HTR-8/SVneo (cell line): Measurements from ENCODE around the gene CENPX.

Experiments
- DNase-seq: peaks from one replicate; pipeline ENCODE4 v3.0.0; 2011; ENCODE audit warnings: low spot score, mixed read lengths; ENCODE audit not compliant: insufficient read length
- FAIRE-seq: peaks from 2 replicates; lab custom pipeline; 2011; peaks lifted over from hg19 to GRCh38; lab: Jason Lieb, UNC

CENPX gene

GRCh38 chr17:82001571-82002056 lies 21.1 kb downstream of the CENPX start:
- no peak for FAIRE-seq

DNA sequence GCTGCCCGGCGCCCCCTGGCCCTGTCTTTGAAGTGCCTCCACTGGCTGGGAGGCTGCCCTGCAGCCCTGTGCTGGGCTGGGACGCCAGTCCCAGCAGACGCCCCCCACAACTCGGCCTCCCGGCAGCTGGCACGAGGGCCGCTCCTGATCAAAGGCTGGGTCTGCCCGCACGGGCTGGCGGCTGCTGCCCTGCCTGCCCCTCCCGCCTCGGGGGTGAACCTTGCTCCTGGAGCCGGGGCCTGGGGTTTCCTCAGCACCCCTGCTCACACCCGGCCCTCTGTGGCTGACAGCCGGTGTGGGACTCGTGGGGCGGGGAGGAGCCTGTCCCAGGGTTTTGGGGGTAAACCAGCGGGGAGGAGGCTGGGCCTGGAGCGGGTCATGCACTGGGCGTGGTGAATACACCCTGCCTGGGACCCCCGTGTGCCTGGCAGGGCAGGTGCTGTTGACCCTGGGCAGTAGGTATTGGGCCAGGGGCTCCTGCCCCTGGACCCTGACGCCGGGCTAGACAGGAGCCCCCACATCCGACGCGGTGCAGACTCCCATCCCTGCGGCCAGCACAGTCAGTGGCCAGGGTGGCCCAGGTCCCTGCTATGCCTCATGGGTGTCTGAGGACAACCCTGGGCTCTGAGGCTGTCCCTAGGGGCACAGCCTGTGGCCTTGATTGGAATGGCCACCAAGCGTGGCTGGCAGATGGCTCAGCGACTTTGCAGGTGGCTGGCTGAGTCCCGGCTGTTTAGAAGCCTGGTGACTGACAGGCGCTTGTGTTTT lies 21.7 kb downstream of the CENPX start:
- FAIRE-seq (no peak), DNase-seq (no peak)

More at GRCh38 chr17:82001571-82002056, 21.1 kb downstream of the CENPX start:
- DNase-seq: no peak

DNA sequence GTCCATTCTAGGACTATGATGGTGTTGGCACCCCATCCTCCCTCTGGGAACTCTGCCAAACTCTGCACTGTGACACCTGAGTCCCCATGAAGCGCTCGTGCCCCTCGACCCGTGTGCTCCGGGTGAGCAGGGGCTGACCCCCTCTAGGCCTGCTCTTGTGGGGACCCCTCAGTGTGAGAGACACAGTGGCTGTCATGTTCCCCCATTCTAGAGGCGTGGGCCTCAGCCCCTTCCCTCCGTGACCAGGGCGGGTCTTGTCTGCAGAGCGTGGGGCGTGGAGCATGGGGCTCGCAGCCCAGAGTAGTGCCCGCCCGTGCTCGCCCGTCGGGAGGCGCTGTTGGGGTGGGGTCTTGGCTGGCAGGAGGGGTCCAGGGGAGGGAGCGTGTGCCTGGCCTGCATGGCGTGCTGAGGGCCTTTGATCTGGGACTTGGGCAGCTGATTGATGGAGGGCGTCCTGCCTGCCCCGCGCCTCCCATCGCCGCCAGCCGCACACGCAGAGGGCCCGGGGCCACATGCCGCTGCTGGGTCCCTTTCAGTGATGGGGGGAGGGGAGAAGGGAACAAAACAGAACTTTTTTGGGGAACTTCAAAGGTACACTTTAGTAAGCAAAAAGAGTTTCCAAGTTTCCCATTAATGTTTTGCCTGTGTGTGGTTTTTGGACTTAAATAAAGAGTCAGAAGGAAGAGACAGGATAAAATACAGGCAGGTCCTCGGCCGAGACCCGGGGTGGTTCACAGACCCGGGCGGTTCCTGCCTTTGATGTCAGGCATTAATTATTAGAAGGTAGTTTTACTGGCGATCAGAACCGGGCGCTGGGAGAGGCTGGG lies 22.5 kb downstream of the CENPX start:
- FAIRE-seq (no peak), DNase-seq (no peak)

DNA sequence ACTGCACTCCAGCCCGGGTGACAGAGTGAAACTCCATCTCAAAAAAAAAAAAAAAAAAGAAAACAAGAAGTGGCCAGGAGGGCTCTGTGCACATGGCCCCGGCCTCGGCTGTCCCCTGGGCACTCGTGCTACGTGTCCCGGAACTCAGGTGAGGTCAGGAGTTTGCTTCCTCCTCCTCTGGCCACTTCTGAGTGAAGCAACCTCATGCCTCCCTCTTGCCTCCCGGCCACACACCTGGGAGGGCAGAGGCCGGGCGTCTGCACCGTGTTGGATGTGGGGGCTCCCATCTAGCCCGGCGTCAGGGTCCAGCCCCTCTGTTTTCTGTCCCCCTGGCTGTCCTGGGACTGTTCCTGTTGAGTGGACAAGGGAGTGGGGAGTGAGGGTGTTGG lies 23.1 kb downstream of the CENPX start:
- no peak for FAIRE-seq
- DNase-seq: no peak

- FAIRE-seq (no peak), DNase-seq (no peak)
Measured at GRCh38 chr17:81998691-81999438, 23.8 kb downstream of the CENPX start.

DNA sequence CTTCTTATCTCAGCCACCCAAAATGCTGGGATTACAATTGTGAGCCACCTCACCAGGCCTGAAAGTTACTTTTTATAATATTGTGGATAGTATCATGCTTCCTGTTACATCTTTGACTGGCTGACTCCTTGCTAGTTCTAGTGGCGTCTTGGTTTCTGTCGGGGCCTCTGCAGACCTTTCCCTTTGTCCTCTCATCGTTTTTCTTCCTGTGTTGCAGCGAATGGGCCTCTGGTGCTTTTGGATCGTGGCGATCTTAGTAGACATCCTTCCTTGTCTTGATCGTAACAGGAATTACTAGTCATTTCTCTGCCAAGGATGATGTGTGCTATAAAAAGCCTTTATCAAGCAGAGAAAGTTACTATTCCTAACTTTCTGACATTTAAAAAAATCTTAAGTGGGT lies 24.5 kb downstream of the CENPX start:
- FAIRE-seq (no peak), DNase-seq (no peak)

DNA sequence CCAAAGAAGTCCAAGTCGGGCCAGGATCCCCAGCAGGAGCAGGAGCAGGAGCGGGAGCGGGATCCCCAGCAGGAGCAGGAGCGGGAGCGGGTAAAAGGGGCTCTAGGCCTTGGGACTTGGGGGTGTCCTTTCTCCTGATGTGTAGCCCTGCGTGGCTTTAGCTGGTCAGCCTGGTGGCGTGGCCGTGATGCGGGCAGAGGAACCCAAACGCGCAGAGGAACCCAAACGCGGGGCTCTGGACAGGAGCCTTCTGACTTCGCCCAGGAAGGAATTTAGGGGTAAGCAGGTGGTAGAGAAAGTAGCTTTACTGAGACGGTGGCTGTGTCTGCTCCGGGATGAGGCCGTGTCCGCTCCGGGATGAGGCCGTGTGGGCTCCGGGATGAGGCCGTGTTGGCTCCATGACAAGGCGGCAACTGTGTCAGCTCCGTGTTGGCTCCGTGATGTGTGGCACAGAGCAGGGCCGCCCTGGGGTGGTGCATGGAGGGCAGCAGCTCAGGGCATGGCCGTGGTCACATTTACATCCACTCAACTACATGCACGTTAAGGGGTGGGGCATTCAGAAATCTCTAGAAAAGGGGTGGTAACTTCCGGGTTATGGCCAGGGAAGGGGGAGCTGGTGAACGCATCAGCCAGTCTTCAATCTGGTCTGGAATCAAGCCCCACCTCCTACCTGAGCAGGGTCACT lies 25.8 kb downstream of the CENPX start:
- no peak for FAIRE-seq
- DNase-seq: no peak

DNA sequence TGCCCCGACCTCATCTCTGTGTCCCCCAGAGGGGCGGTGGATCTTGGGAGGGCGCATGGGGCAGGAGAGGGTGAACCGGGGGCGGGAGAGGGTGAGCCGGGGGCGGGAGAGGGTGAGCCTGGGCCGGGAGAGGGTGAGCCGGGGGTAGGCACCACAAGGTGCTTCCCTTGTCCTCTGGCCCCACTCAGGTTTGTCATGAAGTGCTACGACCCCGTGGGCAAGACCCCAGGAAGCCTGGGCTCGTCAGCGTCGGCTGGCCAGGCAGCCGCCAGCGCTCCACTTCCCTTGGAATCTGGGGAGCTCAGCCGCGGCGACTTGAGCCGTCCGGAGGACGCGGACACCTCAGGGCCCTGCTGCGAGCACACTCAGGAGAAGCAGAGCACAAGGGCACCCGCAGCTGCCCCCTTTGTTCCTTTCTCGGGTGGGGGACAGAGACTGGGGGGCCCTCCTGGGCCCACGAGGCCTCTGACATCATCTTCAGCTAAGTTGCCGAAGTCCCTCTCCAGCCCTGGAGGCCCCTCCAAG lies 26.4 kb downstream of the CENPX start:
- DNase-seq: no peak
- FAIRE-seq: no peak

DNA sequence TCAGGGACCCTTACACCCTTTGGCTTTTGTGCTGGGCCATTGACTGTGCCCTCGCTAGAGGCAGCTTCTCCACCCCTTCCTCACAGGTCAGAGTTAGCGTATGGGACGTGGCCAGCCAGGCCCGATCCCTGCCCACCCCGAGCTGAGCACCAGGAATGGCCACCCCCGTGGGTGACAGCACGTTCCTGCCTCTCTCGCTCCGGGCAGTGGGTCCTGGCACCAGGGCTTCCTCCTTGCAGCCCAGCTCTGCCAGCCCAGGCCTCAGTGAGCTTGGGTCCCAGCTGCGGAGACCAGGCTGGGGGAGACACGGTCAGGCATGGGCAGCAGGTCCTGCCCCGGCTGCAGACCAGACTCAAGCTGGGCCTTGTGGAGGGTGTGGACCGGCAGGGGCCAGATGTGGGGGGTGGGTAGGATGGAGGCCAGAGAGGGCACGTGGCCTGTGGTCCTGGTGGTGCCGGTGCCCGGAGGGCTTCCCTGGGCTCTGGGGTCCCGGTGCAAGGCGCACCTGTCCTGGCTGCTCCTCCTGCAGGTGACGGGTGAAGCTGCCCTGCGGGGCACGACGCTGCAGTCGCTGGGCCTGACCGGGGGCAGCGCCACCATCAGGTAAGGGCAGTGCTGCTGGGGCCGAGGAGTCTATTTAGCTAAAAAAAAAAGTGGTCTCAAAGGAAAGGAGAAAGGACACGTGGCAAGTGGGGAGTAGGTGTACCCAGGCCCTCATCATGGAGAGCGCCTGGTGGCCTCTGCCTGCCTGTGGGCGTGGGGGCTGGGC lies 27.0 kb downstream of the CENPX start:
- no peak for FAIRE-seq

GRCh38 chr17:81994593-81995462 lies 27.9 kb downstream of the CENPX start:
- no peak for FAIRE-seq
- no peak for DNase-seq

More for the DNA sequence above, 27.0 kb downstream of the CENPX start:
- DNase-seq: no peak

DNA sequence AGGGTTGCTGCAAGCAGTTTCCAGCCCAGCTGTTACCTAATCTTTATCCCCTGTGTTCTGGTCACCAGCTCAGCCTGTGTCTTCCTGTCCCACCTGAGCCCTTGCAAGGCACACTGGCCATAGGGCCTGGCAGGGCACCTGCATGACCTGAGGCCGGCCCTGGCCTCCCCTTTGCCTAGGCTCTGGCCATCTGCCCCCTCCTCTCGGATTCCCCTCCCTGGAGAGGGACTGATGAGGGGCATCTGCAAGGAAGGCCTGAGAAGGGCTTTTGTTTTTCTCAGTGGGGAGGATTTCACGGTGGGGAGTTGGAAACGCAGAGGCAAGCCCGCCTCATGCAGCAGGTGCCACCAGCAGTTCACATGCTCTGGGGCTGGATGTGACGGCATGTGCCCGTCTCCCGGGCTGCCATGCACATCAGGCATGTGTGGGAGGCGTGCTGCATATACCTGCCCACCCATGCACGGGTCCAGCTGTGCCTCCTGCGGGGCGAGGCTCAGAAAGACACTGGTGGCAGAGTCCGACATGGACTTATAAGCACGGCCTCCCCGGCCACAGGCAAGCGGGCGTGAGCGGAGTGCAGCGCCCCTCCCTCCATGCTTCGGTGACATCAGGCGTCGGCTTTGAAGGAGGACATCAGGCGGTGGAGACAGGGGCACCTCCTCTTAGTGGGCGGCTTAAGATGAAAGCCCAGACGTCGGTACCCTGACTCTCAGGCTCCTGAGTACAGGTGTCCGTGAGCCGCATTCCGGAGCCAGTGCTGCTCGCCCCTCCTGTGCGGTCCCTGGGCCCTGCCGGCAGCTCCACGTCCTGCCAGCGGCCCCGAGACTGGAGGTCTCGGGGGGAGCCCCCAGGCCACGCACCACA lies 28.7 kb downstream of the CENPX start:
- FAIRE-seq: no peak
- no peak for DNase-seq

DNA sequence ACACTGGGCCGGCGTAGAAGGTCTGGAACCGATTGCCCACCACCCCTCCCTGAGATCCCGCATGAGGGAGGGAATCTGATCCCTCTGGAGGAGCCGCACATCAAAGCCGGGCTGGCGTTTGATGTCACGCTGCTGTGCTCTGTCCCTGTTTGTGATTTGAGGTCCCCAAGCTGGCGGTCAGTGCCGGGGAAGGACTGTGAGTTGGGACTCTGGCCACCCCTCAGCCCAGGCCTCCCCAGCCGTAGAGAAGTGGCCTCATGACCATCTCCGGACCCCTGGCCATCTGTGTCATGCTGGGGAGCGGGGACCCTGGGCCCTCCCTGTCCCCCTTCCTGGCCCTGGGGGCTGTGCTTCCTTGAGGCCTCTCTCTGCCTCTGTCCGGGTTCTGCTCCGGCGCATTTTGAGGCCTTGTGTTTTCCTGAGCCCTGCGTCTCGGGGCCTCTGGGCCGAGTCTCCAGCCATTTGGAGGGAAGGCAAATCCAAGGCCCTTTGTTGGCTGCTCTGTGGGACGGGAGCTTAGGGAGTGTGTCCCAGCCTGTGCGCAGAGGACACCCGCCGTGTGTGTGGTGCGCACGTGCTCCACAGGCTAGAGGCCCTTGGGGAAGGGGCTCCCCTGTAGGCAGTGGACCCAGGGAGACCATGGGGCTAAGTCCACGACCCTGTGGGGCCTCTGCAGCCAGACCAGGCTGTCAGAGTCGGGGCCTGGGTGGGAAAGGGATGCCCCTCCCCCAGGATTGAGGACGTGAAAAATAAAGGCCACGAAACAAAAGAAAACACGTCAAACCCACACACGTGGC lies 30.2 kb downstream of the CENPX start:
- FAIRE-seq: no peak
- DNase-seq: no peak

- DNase-seq: no peak
Measured at GRCh38 chr17:81991684-81992305, 30.9 kb downstream of the CENPX start.

DNA sequence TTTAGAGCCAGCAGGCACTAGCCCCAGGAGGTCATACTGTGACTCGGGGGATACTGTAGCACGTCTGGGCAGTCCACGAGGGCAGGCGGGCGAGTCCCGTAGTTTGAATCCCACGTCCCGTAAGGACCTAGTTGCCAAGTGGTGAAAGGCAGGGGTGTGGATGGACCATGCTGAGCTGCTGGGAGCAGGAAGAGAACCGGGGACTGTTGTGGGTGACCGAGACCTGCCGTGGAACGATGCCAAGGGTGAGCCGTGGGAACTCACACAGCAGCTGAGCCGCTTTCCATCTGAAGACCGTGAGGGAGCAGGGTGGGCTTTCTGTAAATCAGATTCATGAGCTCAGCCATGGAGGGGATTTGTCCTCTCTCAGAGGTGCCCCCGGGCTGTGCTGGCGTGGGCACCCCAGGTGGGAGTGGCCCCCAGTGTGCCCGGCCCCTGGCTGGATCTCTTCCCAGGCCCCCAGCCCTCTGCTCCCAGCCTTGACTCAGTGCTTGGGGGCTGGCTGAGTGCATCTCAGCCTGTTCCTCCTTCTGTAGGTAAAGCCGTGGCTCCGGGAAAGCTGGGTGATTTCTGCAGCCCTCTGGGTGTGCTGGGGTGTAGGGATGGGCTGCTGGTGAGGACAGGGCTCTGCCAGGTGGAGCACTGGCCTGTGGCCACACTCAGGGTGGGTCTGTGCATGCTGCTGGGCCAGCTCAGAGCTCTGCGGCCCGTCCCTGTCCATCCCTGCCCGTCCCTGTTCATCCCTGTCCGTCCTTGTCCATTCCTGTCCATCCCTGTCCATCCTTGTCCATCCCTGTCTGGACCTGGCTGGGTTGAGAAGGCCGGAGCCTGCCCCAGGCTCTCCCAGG lies 31.6 kb downstream of the CENPX start:
- FAIRE-seq: no peak

More at GRCh38 chr17:81991684-81992305, 30.9 kb downstream of the CENPX start:
- FAIRE-seq: no peak

GRCh38 chr17:81987161-81987770 lies 35.4 kb downstream of the CENPX start:
- DNase-seq (no peak), FAIRE-seq (no peak)

More for the DNA sequence above, 31.6 kb downstream of the CENPX start:
- no peak for DNase-seq
